SH-SY5Y (cell line): ENCODE data around the gene CD79A.

Experiments used
- GATA2 ChIP-seq: IDR thresholded peaks from 2 replicates; pipeline ENCODE4 v1.6.1; 2011; ENCODE audit warnings: mild to moderate bottlenecking, low read depth, low read length
- GATA3 ChIP-seq: IDR thresholded peaks from 2 replicates; pipeline ENCODE4 v1.6.1; 2011; ENCODE audit warnings: low read depth, mild to moderate bottlenecking, low read length, moderate library complexity

Gene CD79A

DNA sequence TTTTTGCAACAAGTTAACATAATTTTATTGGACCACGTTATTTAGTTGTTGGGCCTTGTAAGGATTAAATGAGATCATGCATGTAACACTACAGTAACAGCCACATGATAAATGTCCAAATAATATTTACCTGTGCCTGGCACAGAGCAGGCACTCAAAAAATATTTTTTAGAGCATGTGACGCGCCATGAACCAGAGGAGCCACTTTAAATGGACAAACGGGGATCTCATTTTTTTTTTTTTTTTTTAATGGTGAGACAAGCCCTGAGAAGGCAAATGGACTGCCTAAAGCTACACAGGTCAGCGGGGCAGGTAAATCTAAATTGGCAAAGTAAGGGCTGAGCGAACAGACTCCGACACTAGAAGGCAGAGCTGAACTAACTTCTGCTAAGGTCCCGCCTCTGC, 17.9 kb upstream of the CD79A start:
- no peak for TF ChIP-seq GATA2

DNA sequence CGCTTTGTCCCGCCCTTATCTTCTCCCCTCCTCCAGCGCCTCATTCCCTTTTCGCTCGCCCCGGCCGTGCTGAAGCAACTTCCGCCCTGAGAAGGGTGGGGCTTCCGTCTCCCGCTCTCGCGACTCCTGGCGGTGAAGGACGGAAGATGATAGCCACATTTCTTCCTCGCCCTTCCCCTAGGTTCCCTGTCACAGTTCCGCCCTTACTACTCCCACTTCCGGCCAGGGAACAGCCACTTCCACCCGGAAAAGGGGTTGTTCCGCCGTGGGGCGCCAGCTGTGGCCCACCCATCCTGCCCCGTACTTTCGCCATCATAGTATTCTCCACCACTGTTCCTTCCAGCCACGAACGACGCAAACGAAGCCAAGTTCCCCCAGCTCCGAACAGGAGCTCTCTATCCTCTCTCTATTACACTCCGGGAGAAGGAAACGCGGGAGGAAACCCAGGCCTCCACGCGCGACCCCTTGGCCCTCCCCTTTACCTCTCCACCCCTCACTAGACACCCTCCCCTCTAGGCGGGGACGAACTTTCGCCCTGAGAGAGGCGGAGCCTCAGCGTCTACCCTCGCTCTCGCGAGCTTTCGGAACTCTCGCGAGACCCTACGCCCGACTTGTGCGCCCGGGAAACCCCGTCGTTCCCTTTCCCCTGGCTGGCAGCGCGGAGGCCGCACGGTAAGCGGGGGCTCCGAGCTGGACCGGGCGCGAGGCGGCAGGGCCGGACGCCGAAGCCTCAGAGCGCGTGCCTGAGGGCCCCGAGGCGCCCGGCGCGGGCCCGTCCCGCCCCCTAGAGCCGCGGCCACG, 17.3 kb upstream of the CD79A start, which contains the start of gene RPS19:
Gene RPS19, plus strand, starts transcription at position 638 of the 801 bp plus-strand sequence. CDS start 520 bp downstream, outside the sequence.
- TF ChIP-seq GATA3: no peak
- TF ChIP-seq GATA2: peak; percentile 40; the same call in 1 of the 2 replicates

DNA sequence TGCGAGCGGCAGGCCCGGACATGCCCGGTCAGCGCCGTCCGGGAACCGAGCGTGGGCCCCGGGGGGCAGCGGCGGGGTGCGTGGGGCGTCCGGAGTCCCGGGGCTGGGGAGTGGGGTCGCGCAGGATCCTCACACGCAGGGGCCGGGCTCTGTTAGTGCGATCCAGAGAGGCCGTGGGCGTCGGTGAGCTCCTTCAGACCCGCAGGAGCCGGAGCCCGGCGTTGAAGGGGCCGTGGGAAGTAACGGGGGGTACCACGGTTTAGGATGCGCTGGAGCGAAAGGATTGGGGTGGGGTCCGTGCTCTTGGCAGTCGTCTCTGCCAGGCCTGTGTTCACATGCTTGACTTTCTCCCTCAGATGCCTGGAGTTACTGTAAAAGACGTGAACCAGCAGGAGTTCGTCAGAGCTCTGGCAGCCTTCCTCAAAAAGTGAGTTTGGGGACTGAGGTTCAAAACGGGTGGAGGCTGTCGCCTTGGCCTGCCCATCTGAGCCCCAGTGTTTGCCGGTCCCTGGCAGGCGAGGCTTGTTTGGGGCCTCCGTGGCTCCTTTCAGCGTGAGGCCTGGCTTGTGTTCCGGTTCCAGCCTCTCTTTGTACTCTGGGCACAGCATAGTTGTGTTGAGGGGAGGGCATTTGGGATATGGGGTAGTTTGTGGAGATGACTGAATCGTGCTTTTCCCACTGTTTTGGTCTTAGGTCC, 16.5 kb upstream of the CD79A start:
- TF ChIP-seq GATA2 (no peak), GATA3 (no peak)

DNA sequence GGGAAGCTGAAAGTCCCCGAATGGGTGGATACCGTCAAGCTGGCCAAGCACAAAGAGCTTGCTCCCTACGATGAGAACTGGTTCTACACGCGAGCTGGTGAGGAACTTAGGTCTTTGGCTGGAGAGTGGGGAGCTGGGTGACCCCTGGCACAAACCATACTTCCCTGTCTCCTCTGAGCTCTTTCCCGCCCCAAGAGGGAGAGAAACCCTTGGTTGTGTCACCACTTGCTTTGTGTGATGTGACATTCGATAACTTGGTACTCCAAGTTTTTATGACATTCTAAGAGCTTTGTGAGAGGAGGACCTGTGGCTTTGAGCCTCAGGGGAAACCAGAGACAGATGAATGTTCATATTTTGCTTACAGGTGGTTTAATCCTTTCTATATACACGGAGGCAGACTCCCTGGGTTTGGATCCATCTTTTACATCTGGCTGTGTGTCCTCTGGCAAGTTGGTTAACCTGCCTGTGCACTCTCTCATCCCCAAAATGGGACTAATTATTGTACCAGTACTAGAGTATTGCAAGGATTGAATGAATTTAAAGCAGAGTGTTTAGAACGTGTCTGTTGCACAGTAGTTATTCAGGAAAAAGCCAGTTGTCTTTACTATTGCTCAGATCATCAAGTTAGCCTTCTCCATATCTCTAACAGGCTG, 15.8 kb upstream of the CD79A start:
- TF ChIP-seq GATA3: no peak

DNA sequence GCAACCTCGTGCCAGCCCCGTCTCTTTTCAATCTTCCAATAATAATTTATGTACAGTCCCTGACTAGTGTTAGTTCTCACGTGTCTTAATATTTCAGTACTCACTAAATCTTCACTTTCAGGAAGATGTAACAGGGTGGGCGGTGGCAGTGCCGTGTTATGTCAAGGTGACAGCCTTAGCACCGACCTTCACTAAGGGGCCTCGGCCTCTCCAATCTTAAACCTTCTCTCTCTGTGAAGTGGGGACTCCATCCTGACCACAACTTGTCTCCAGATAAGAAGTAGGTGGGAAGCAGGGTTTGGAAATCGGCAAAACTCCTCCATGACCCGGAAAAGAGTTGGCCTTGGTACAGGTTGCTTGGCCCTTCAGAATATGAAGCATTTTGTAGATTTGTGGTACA, 15.2 kb upstream of the CD79A start:
- TF ChIP-seq GATA2 (no peak), GATA3 (no peak)

DNA sequence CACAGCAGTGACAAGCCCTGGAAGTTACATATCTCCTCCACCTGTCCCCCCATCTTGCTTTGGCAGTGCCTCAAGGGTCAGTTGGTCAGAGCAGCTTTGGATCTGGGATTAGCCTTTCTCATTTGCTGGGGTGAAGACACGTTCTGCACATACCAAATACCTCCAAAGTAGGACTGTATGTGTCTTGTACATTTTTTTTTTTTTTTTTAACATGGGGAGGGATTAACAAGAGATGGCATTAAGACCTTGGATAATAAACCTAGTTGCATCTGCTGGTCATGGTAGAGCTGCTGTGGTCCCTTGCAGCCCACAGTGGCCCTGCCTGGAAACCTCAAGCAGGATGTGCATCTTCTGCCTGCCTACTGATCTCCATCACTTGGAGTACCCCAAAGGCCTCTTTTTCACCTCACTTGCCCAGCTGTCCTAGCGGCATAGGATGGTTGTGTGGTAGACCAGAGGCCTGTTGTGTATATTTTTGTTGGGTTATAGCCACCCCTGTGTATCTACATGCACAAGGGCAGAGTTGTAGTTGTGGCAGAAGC, 14.6 kb upstream of the CD79A start:
- no peak for TF ChIP-seq GATA2
- no peak for TF ChIP-seq GATA3

DNA sequence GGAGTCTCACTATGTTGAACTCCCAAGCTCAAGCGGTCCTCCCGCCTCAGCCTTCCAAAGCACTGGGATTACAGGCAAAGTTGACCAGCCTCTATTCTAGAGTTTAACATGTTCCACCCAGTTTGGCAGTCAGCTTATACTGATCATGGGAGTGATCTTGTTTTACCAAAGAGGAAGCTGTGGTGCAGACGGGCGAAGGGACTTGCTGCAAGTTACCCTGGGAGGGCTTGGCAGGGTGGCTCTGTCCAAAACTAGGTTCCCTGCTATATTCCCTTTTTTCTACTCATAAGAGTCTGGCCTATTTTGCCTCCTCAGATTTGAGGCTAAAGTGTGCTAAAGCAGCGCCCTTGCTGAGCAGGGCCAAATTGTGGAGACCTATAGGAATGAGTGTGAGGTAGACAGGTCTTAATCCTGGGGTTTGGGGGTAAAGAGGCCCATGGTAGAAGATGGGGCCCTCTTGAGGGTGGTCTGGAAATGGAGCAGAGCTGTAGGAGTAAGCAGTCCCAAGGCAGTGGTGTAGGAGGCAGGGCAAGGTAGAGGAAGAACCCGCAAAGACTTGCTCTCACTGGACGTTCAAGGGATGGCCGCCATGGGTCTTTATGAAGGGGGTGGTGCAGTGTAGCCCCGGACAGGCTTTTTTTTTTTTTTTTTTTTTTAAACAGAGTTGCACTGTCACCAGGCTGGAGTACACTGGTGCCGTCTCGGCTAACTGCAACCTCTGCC, 13.7 kb upstream of the CD79A start:
- TF ChIP-seq GATA2 (no peak), GATA3 (no peak)

DNA sequence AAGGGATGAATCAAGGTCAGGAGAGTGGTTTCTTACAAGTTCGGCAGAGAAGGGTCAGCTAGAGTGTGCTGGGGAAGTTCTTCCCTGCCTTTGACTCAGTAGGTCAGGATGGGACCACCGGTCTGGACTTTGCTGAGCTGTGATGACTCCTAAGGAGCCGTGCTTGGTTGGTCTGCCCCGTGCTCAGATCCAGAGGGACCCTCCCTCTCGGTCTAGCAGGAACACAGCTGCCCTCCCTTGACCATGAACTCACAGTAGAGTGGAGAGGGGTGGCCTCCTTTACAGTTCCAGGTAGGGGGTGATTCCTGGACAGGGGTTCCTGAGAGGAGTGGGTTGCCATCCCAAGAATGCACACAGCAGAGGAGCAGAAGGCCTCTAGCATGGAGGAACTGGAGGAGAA, 12.7 kb upstream of the CD79A start:
- TF ChIP-seq GATA3 (no peak), GATA2 (no peak)

DNA sequence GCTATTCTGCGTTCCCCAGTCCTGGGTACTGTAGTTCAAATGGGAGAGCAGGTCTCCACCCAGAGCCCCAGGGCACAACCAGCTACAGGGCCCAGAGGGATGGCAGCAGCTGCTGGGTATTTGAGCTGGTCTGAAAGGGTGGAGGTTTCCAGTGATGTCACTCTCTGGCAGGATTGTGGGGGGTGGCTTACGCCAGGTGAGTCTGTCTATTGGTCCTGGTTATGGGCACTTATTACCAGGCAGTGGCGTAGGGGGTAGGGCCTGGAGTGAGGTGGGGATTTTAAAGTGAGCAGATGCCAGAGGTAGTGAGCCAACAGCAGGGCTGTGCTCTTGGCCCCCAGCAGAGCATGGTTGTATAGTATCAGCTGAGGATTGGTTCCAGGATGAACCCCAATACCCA, 10.8 kb upstream of the CD79A start:
- no peak for TF ChIP-seq GATA3
- no peak for TF ChIP-seq GATA2

DNA sequence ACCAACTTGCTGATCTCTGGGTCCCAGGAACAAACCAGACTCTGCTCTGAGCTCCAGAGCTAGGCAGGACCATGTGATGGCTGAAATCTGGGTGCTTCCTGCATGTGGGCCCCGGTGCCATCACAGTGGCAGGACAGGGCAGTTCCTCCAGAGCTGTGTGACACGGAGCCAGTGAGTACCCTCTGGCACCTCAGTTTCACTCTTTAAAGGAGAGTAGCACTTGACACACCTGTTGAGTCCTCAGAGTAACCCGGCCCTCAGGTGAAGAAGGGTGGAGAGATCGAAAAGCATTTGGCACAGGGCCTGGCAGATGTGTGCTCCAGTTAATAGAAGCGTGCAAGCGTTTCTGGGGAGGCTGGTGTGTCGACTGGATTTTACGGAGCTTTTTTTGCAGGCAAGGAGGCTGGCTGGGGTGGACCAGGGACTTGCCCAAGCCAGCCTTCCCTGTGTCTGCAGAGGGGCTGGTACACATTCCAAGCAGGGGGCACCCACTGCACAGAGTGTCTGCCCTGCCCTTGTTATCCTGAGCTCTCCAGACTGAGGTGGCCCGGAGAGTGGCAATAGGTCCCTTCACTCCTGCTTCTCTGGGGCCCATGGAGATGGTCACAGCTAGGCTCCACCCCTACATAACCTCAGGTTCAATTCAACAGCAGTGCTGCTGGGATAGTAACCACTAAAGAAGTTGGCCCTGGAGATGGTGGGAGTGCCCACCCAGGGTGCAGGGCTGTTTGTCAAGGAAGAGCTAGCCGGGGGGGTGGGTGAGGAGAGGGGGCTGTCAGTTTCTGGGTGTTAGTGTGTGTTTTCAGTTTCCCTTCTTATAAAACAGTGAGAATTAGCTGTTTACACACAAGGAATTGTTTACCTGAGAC, 8.7 kb upstream of the CD79A start:
- TF ChIP-seq GATA2: no peak
- TF ChIP-seq GATA3: no peak

GRCh38 chr19:41868989-41869300, 8.1 kb upstream of the CD79A start:
- TF ChIP-seq GATA3 (no peak), GATA2 (no peak)

GRCh38 chr19:41869374-41869955, 7.6 kb upstream of the CD79A start:
- TF ChIP-seq GATA3 (no peak), GATA2 (no peak)

GRCh38 chr19:41870401-41870873, 6.6 kb upstream of the CD79A start:
- no peak for TF ChIP-seq GATA2
- no peak for TF ChIP-seq GATA3
